Measurements from ENCODE around the gene SCAMP2.
A peak's percentile ranks its signal among the peaks of the same experiment; 100 is the strongest.

The SCAMP2 gene

DNA sequence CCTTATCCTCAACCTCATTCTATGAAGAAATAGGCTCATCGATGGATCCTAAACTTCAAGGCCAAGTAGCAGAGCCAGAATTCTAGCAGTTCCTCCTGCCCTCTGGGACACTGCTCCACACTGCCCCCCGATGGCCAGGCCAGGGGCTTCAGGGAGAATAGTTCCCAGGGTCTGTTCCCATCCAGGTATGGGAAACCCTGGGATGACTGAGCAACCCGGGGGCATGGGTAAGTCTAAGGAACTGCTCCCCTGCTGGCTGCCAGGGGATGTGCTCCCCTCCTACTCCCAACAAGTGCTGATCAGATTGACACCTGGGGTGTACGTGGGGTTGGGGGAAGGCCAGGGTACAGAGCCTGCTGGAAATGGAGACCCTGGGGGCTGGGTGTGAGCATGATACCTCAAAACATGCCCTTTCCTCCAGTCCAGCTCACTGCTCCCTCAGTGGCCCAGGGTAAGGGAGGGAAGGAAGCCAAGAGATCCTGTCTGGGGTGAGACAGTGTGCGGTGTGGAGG, 37.8 kb downstream of the SCAMP2 start:
- H3K9ac ChIP-seq (ENCODE audit: low read length): no peak overlapping the region
- H2AFZ ChIP-seq (ENCODE audit: low read length): no peak overlapping the region
- DNase-seq: peak; percentile 46
- no peaks in the 10 kb centered on the region for H3F3A ChIP-seq (ENCODE audit: insufficient read depth, low read length)
- no peaks in the 10 kb centered on the region for H3K79me2 ChIP-seq (ENCODE audit: low read length)
- no peaks in the 10 kb centered on the region for H4K20me1 ChIP-seq (ENCODE audit: insufficient read depth, low read length)
- no peaks in the 10 kb centered on the region for H3K9me2 ChIP-seq (replicated peaks; ENCODE audit: insufficient read depth, low read length)
- H3K36me3 ChIP-seq (replicated peaks; ENCODE audit: insufficient read depth, low read length): no peaks in the 10 kb centered on the region
- no peaks in the 10 kb centered on the region for H3K4me1 ChIP-seq (ENCODE audit: low read length)
- H3K4me2 ChIP-seq (ENCODE audit: low read depth, low read length): no peak overlapping the region
- H3K27me3 ChIP-seq (replicated peaks; ENCODE audit: insufficient read depth, low read length): peaks cover 10% of the 10 kb centered on the region; the same call in 1 of the 2 replicates
- no peaks in the 10 kb centered on the region for H3K9me3 ChIP-seq (replicated peaks; ENCODE audit: insufficient read depth, low read length)
- no peak for TF ChIP-seq EZH2 (optimal IDR thresholded peaks at IDR 0.05; ENCODE audit: low read depth, low read length)
- TF ChIP-seq EZH2phosphoT487 (IDR thresholded peaks at IDR 0.05; ENCODE audit: low read length): no peak
- TF ChIP-seq, protein P1, sequence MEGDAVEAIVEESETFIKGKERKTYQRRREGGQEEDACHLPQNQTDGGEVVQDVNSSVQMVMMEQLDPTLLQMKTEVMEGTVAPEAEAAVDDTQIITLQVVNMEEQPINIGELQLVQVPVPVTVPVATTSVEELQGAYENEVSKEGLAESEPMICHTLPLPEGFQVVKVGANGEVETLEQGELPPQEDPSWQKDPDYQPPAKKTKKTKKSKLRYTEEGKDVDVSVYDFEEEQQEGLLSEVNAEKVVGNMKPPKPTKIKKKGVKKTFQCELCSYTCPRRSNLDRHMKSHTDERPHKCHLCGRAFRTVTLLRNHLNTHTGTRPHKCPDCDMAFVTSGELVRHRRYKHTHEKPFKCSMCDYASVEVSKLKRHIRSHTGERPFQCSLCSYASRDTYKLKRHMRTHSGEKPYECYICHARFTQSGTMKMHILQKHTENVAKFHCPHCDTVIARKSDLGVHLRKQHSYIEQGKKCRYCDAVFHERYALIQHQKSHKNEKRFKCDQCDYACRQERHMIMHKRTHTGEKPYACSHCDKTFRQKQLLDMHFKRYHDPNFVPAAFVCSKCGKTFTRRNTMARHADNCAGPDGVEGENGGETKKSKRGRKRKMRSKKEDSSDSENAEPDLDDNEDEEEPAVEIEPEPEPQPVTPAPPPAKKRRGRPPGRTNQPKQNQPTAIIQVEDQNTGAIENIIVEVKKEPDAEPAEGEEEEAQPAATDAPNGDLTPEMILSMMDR (IDR thresholded peaks at IDR 0.05; ENCODE audit: low read length): peak; percentile 84
- H3K4me3 ChIP-seq (ENCODE audit: low read length): no peak overlapping the region
- H3K27ac ChIP-seq (ENCODE audit: low read length): no peak overlapping the region

DNA sequence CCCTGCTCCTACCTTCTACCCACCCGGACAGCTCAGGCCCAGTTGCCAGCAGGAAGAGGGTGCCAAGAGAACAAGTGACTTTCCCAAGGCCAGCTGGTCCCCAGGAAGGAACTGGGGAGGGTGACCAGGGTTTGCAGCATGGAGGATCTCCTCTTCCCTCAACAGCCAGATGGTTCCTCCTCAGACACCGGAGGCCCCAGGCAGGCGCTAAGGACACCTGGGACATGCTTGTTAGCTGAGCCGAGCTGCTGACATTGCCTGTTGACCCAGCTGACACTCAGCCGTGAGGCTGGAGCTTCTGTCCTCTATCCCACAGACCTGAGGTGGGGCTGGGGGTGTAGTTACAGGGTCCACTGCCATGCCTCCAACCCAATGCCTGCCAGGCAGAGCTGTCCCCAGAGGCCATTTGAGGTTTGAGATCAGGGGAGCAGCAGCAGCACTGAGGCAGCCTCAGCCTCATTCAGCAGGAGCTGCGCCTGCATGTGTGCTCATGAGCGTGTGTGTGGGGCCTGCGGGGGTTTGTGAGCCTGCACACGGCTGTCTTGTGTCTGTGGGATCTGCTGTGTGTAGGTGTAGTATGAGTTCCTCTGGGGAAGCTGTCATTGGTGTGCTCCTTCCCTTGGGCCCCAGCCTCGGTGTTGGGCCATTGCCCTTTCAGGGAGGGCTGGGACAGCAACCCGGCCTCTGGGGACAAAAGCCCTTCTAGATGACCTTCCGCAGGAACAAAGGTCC, 39.6 kb downstream of the SCAMP2 start:
- Histone ChIP-seq H3K4me3 (ENCODE audit: low read length) (no peak overlapping the region), H3K9me3 (replicated peaks; ENCODE audit: insufficient read depth, low read length) (no peaks in the 10 kb centered on the region), H3K79me2 (ENCODE audit: low read length) (no peaks in the 10 kb centered on the region), H3K4me2 (ENCODE audit: low read depth, low read length) (no peak overlapping the region), H3F3A (ENCODE audit: insufficient read depth, low read length) (no peaks in the 10 kb centered on the region), H3K27me3 (replicated peaks; ENCODE audit: insufficient read depth, low read length) (peaks cover 21% of the 10 kb centered on the region), H2AFZ (ENCODE audit: low read length) (no peak overlapping the region), H3K27ac (ENCODE audit: low read length) (no peak overlapping the region), H3K9me2 (replicated peaks; ENCODE audit: insufficient read depth, low read length) (no peaks in the 10 kb centered on the region), H3K4me1 (ENCODE audit: low read length) (no peaks in the 10 kb centered on the region), H3K9ac (ENCODE audit: low read length) (no peak overlapping the region), H4K20me1 (ENCODE audit: insufficient read depth, low read length) (no peaks in the 10 kb centered on the region), H3K36me3 (replicated peaks; ENCODE audit: insufficient read depth, low read length) (no peaks in the 10 kb centered on the region)
- no peak for DNase-seq
- TF ChIP-seq EZH2 (optimal IDR thresholded peaks at IDR 0.05; ENCODE audit: low read depth, low read length) (no peak), EZH2phosphoT487 (IDR thresholded peaks at IDR 0.05; ENCODE audit: low read length) (no peak)
- TF ChIP-seq, protein P1 (IDR thresholded peaks at IDR 0.05; ENCODE audit: low read length): no peak

DNA sequence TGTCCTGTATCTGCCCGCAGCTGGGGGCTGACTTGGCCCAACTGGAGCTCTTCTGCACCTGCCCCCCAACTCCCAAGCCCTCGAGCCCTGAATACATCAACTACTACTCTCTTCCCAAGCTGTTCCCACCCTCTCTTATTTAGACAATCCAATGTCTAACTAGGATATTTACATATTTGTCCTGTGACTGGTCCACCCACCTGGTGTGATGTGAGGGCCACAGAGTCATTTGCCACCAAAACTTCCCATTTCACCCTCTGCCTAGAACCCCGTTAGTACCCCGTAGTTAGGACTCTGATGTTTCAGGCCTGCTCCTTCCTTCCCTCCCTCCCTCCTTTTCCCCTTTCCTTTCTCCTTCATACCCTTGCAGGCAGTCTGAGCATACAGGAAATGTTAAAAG, 40.3 kb downstream of the SCAMP2 start:
- Histone ChIP-seq H3K36me3 (replicated peaks; ENCODE audit: insufficient read depth, low read length) (no peaks in the 10 kb centered on the region), H3K79me2 (ENCODE audit: low read length) (no peaks in the 10 kb centered on the region), H4K20me1 (ENCODE audit: insufficient read depth, low read length) (no peaks in the 10 kb centered on the region), H3K4me2 (ENCODE audit: low read depth, low read length) (no peak overlapping the region), H3K9ac (ENCODE audit: low read length) (no peak overlapping the region), H3K9me3 (replicated peaks; ENCODE audit: insufficient read depth, low read length) (no peaks in the 10 kb centered on the region), H2AFZ (ENCODE audit: low read length) (no peak overlapping the region), H3K9me2 (replicated peaks; ENCODE audit: insufficient read depth, low read length) (no peaks in the 10 kb centered on the region), H3K27ac (ENCODE audit: low read length) (no peak overlapping the region), H3K4me3 (ENCODE audit: low read length) (no peak overlapping the region), H3F3A (ENCODE audit: insufficient read depth, low read length) (no peaks in the 10 kb centered on the region), H3K27me3 (replicated peaks; ENCODE audit: insufficient read depth, low read length) (peaks cover 28% of the 10 kb centered on the region), H3K4me1 (ENCODE audit: low read length) (no peaks in the 10 kb centered on the region)
- TF ChIP-seq EZH2 (optimal IDR thresholded peaks at IDR 0.05; ENCODE audit: low read depth, low read length) (no peak), EZH2phosphoT487 (IDR thresholded peaks at IDR 0.05; ENCODE audit: low read length) (no peak)
- TF ChIP-seq, protein P1 (IDR thresholded peaks at IDR 0.05; ENCODE audit: low read length): no peak
- DNase-seq: no peak

Data from MM.1S (cell line).